HPDE6-E6E7 (cell line): ENCODE measurements around the gene NEK6.

Source experiments
- DNase-seq: peaks from one replicate; pipeline ENCODE4 v3.0.0; 2011; ENCODE audit warnings: missing footprints; ENCODE audit errors: extremely low spot score

NEK6 gene

GRCh38 chr9:124321416-124321815 lies 63.7 kb downstream of the NEK6 start:
- DNase-seq = no peak

GRCh38 chr9:124321935-124322334 lies 64.2 kb downstream of the NEK6 start:
- no peak for DNase-seq

GRCh38 chr9:124322618-124323432 lies 65.1 kb downstream of the NEK6 start:
- DNase-seq = no peak

GRCh38 chr9:124323904-124324303 lies 66.2 kb downstream of the NEK6 start:
- no peak for DNase-seq

GRCh38 chr9:124325816-124326215 lies 68.1 kb downstream of the NEK6 start:
- no peak for DNase-seq

- DNase-seq = no peak
These were observed 68.6 kb downstream of the NEK6 start for GRCh38 chr9:124326378-124326777.

GRCh38 chr9:124327491-124327890 lies 69.7 kb downstream of the NEK6 start:
- DNase-seq = no peak

GRCh38 chr9:124328285-124328684 lies 70.5 kb downstream of the NEK6 start:
- DNase-seq = no peak

GRCh38 chr9:124329206-124329792 lies 71.5 kb downstream of the NEK6 start:
- DNase-seq = no peak

- DNase-seq = no peak
These were observed 72.4 kb downstream of the NEK6 start for GRCh38 chr9:124330011-124330697.

GRCh38 chr9:124331580-124331979 lies 73.8 kb downstream of the NEK6 start:
- no peak for DNase-seq

GRCh38 chr9:124332361-124333202 lies 74.8 kb downstream of the NEK6 start:
- no peak for DNase-seq

- DNase-seq = no peak
These were observed 75.4 kb downstream of the NEK6 start for GRCh38 chr9:124333203-124333579.

GRCh38 chr9:124334568-124335319 lies 77.0 kb downstream of the NEK6 start:
- no peak for DNase-seq

GRCh38 chr9:124335320-124335707 lies 77.6 kb downstream of the NEK6 start:
- DNase-seq = no peak

GRCh38 chr9:124337562-124337961 lies 79.8 kb downstream of the NEK6 start:
- no peak for DNase-seq

- no peak for DNase-seq
These were observed 81.9 kb downstream of the NEK6 start for GRCh38 chr9:124339603-124340146.

GRCh38 chr9:124340219-124341069 lies 82.7 kb downstream of the NEK6 start:
- DNase-seq = no peak

GRCh38 chr9:124341455-124342170 lies 83.9 kb downstream of the NEK6 start:
- no peak for DNase-seq
